AG09319 (cell line): ENCODE results near the gene AGBL1.

Experiments used
- DNase-seq: peaks from one replicate; pipeline ENCODE4 v3.0.0-alpha.2; 2010; ENCODE audit warnings: low read depth; ENCODE audit errors: extremely low read depth
- TF ChIP-seq, protein P1 (sequence below): IDR thresholded peaks from 2 replicates; pipeline ENCODE4 v1.5.1; 2011; ENCODE audit warnings: low read depth, mild to moderate bottlenecking, inconsistent platforms, low read length, moderate library complexity

The AGBL1 gene

GRCh38 chr15:86664581-86664980 is 584.9 kb downstream of the AGBL1 start:
- TF ChIP-seq, protein P1, sequence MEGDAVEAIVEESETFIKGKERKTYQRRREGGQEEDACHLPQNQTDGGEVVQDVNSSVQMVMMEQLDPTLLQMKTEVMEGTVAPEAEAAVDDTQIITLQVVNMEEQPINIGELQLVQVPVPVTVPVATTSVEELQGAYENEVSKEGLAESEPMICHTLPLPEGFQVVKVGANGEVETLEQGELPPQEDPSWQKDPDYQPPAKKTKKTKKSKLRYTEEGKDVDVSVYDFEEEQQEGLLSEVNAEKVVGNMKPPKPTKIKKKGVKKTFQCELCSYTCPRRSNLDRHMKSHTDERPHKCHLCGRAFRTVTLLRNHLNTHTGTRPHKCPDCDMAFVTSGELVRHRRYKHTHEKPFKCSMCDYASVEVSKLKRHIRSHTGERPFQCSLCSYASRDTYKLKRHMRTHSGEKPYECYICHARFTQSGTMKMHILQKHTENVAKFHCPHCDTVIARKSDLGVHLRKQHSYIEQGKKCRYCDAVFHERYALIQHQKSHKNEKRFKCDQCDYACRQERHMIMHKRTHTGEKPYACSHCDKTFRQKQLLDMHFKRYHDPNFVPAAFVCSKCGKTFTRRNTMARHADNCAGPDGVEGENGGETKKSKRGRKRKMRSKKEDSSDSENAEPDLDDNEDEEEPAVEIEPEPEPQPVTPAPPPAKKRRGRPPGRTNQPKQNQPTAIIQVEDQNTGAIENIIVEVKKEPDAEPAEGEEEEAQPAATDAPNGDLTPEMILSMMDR: no peak

DNA sequence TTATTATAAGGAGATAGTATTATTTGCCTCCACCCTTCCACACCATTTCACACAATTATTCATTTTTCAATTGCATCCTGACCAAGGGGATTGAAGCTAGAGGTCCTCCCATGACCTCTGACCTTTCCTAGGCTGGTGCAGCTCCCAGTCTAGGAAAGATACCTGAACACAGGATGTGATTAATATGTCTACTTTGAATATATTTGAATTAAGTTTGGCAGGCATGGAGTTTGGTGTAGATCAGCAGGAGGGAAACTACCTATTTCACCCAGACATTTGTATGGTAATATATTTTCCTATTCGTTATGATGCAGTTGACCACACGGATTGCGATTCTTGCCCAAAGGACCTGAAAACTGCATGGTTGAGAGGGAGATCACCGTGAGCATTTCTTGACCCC is 596.3 kb downstream of the AGBL1 start:
- no peak for DNase-seq
- TF ChIP-seq, protein P1: no peak

More at GRCh38 chr15:86664581-86664980, 584.9 kb downstream of the AGBL1 start:
- no peak for DNase-seq

GRCh38 chr15:86677278-86677677 is 597.6 kb downstream of the AGBL1 start:
- no peak for DNase-seq
- TF ChIP-seq, protein P1: no peak

GRCh38 chr15:86685263-86685662 is 605.6 kb downstream of the AGBL1 start:
- TF ChIP-seq, protein P1: no peak
- DNase-seq: no peak

GRCh38 chr15:86689006-86689405 is 609.3 kb downstream of the AGBL1 start:
- TF ChIP-seq, protein P1: no peak
- DNase-seq: no peak

GRCh38 chr15:86690566-86690965 is 610.9 kb downstream of the AGBL1 start:
- DNase-seq: no peak
- TF ChIP-seq, protein P1: no peak

- TF ChIP-seq, protein P1: no peak
- no peak for DNase-seq
These were observed 611.5 kb downstream of the AGBL1 start for GRCh38 chr15:86691091-86691663.
